Measurements from ENCODE around the gene PIK3C2B.

The PIK3C2B gene

DNA sequence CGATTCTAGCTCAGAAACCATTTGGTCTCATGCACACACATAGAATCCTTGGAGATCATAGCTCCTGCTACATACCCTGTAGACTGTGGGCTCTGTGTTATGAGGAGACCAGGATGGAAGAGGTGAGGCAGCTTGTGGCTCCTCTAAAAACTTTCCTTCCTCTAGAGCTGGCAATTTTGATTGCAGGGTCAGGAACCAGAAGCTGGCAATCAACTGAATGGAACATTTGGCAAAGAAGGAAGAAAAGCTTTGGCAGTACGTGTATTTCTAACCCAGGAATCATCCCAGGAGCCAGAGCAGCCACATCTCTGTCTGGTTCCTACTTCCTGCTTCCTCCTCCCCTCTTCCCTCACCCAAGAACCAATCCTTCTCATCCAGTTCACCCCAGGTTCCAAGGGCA is 15.7 kb downstream of the PIK3C2B start:
- no peak for DNase-seq

DNA sequence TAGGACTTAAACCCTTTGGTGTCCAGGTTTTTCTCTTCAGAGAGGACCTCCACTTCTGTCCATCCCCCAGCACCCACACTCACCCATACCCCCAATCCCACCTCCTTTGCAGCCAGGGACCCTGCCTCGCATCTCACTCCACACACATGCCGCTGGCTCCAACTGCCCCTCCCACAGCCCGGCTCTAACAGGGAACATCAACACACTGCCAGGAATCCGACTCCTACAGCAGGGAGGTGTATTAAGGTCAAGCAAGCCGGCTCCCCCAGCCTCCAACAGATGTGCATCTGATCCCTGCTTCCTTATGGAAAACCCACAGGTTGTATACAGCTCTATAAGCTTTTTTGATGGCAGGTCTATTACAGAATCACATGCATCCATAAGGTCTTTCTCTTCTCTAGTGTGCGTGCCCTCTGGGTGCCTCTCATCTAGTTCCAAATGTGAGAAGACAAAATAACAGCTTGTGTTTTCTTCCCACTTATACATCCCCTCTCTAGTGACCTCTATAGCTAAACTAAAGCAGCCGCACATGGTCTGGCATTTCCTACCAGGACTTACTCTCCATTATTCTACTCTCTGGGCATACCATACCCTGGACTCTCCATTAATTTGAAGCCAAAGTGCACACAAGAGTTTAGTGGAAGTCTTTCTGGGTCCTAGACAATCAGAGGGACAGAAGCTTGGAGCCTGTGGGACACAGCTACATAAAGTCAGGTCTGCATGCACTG is 16.3 kb downstream of the PIK3C2B start:
- DNase-seq, result no peak

DNA sequence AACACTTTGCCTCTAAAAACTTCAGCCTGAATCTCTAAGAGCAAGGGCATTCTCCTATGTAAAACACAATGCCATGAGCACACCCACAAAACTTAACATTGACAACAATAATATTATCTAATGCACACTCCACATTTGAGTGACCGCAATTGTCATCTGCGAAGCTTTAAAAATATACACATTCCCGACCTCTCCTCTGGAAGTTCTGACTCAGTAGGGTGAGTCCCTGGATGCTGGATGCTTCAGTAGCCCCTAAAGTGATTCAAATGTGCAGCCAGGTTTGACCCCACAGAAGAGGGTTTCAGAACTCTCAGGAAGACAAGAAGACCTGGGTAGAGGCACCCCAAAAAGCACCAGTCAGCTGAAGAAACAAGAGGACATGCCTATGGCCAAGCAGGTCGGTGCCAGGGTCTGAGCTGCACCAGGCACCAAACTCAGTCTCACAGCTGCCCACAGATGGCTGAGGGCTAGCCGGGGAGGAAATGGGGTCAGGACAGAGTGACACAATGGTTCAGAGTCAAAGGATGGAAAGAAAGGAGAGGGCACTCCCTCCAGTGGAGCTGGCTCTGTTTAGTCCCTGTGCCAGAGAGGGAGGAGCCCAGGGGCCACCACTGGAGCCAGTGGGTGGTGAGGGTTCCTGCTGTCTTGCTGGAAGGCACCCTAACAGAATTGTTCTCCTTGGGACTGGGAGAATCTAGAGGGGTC is 17.4 kb downstream of the PIK3C2B start:
- DNase-seq, result no peak

DNA sequence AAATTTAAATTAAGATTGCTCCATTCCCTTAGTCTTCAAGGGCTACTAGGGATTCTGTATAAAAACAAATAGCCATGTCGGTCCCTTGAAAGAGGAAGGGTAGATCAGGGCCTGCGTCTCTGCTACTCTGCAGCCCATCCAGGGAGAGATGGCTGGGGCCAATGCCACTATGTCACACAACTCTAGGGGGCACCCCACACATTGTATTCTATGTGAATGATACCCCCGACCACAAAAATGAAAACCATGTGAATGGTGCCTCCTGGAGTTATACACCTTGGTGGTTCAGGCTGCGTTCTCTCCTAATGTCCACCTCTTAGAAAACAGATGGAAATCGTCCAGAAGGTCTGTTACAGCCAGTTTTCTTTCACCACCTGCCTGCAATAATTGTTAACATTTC is 18.0 kb downstream of the PIK3C2B start:
- DNase-seq, result no peak

DNA sequence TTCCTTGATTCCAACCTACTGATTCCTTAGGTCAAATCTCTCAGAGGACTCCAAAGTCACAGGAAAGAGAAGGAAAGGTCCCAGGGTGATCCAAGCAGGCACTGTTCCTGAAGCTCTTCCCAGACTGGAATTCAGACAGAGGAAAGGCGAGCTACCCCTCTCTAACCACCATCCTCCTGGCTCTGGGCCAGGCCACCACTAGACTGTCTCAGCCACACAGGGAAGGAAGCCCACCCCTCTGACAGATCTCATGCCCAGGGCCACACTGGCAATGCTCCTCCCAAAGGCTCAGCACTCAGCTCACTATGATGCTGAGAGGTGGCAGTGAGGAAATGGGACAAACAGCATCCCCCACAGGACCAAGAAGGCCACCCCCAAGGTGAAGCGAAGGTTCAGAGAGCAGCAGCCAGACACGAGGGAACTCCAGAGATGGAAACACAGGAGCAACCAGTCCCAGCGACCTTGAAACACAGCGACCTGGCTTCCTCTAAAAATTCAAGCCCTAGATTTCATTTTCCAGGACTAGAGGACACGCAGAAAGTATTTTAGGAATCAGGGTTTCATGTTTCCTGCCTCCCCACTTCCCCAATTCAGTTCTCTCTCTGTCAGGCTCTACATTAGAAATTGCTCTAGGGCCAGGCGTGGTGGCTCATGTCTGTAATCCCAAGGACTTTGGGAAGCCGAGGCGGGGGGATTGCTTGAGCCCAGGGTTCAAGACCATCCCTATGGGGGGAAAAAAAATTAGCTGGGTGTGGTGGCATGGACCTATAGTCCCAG is 18.8 kb downstream of the PIK3C2B start:
- DNase-seq, result no peak

DNA sequence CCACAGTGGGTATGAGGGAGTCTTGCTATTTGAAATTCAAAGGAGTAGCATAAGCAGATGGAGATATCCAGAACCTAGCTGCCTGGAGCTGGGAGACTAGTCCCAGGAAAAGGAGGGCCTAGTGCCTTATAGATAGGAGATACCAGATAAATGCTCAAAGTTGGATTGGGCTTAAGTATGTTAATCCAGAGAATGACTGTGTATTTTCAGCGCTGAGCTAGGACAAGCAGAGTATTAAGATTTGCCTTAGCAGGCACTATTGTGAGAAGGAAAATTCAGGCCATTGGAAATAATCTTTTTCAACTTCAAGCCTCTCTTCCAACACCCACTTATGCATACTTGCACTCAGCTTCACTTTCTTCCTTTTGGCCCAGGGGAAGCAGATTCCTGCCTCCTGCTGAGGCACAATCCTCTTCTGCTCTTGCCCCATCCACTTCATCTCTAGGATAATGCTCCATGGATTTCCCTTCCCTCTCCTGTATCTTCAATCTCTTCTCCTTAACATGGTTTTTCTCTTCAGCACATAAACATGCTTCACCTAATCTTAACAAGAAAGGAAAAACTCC is 21.1 kb downstream of the PIK3C2B start:
- no peak for DNase-seq

DNA sequence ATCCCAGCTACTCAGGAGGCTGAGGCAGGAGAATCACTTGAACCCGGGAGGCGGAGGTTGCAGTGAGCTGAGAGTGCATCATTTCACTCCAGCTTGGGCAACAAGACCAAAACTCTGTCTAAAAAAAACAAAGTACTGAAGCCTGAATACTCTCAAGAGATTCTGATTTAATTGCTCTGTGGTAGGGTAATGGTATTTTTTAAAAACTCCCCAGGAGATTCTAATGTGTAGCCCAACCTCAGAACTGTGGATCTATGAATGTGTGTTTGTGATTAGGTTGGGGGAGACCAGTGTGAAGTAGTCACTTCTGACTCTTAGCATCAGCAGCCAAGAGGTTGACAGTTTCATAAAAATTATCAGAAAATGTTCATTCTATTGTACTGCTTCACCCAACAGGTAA is 21.9 kb downstream of the PIK3C2B start:
- DNase-seq, result no peak

DNA sequence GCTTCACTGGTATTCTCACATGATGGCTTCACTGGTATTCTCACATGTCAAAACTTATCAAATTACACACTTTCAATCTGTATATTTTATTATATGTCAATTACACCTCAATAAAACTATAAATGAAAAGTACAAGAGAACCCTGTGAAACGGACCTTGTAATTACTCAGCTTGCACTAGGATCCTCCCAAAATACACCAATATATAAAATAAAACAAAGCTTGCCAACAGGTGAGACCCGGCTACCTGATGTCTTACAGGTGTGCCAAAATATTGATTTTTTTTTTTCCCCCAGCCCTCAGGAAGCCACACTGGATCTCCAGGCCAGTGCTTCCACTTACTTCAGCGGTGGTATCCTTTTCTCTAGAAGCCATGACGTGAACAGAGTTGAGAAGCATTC is 22.9 kb downstream of the PIK3C2B start:
- no peak for DNase-seq

DNA sequence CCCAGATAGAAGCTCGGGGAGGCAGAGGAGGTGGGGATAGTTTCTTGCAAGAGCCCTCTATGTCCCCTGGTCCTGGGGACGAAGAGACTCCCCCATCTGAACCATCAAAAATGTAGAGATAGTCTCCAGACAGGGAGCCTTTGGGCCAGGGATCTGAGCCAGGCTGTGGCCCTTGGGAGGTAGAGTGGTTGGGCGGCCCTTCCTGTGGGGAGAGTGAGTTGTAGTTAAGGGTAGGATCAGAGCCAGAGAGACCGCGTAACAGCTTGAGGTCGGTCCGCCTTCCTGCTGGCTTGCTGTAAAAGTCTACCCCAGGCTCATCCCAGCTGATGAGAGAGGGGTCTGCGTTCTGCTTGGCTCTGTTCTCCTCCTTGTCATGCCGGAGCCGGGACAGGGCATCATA is 25.3 kb downstream of the PIK3C2B start:
- no peak for DNase-seq

DNA sequence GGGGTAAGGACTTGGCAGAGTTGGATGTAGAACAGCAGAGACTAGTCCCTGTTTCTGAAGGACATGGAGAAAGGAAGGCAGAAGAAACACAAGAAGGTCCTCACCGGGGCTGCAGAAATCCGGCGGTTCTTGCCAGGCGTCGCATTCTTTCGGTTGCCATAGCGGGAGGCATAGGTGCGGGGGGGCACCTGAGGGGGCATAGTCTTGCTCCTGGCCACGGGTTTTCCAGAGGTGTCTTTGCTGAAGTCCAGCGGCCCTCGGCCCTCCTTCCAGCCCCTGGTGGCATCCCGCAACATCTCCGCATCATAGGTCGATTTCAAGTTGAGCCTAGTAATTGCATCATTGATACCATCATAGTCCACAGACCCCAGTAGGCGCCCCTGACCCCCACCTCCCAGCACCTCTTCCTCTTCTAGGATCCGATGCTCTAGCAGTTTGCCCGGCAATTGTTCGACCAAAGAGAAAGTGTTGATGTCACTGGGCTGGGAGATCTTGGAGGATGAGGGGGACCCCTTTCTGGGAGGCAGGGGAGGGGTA is 25.8 kb downstream of the PIK3C2B start:
- no peak for DNase-seq

DNA sequence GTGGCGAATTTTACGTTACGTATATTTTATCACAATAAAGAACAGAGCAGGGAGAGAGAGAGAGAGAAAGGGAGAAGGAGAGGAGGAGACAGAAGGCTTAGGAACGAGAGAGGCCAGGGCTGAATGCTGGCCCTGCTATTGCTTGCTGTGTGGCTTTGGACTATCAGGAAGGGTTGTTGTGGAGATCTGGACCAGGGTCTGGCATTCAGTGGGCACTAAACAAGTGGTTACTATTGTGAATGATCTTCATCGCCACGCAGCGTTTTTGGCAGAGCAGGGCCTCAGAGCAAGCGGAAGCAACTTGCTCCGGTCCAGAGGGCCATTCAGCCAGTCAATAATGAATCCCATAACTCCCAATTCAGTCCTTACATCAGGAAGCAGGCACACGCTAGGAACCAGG is 26.4 kb downstream of the PIK3C2B start:
- no peak for DNase-seq

DNA sequence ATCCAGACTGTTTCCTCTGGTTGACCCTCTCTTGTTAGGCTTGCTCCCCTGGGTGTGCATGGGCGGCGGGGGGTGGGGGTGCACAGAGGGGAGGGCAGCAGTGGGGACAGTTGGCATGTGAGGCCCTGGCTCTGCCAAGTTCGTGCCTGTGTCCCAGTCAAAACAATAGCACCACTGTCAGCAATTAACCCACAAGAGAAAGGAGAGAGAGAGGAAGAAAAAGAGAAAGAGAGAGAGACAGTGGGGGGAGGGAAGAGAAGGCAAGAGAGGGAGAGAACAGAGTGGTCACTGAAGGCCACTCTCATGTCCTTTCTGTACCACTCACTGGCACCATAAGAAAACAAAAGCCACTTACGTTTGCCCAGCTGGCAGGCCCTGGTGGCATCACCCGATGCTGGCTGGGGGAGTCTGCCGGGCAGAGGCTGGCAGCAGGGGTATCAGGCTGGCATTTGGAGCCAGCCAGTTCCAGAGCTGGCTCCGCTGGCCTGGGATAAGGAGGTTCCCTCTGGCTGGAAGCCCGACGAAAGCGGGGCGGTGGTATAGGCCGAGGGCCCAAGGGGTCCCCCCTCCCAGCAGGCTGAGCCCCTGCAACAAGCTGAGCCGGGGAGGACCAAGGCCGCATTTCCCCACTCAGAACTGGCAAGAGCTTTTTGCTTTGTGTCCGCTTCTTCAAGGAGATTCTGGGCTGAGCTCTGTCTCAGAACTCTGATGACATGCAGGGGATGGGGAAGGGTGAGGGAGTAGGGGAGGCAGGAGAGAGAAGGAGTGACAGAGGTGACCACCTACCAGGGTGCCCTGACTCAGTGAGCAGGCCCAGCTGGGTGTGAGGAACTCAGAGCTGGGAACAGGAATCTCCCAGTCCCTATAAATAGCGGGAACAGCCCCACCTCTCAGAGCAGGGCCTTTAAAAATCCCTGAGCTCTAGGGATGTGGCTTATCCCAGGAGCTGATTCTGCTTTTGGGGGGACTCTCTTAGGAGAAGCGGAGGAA is 27.9 kb downstream of the PIK3C2B start:
- no peak for DNase-seq

DNA sequence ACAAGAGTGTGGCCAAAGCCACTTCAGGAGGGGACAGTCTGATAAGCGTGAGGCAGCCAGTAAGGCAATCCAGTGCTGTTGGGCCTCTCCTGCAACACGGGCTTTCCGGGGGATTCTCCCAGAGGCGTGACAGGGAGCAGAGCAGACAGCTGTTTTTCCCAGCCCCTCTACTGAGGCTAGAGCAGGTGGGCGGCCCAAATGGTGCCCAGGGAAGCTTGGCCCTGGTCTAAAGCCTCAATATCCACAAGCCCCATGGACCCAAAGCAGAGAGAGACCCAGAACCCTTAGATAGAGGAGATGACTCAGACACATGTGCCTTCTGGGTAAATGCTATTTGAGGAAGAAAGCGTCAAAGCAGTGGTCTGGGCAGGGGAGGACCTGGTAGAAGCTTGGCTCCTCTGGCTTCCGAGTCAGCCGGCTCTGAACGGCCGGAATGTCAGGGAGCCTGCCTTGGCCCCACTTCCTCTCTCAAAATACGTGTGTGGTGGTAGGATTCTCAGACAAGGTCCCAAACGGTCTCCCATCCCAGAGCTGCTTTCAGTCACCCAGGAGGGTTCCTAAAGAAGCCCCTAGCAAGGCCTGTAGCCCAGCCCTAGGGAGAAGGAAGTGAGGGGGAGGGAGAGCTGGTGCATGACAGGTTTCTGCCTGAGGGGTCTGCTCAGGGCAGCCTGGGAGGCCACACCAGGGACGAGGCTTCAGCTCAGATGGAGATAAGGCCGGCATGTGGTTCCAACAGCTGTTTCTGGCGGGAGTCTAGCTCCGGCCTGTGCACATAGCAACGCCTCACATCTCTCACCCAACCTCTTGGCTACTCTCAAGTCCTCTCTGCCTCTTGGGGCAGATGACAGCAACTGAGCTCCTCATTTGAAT is 28.8 kb downstream of the PIK3C2B start:
- peak; percentile 62 for DNase-seq

DNA sequence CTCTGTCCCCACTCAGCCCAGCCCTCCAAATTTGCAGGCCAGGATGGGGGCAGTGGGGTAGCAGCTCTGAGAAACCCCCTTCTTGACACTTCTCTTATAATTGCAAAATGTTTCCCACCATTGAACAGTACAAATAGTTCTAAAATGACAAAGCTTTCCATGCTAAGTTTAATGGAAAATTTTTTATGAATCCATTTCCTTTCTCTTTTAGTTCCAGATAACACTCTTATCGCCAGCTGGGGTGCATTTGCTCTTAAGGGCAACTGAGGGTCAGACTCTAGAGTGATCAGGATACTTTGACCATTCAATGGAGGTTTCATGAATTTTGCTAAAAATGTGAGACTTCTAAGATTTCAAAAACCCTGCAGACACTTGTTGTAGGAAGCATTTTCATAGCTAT is 29.9 kb downstream of the PIK3C2B start:
- no peak for DNase-seq

DNA sequence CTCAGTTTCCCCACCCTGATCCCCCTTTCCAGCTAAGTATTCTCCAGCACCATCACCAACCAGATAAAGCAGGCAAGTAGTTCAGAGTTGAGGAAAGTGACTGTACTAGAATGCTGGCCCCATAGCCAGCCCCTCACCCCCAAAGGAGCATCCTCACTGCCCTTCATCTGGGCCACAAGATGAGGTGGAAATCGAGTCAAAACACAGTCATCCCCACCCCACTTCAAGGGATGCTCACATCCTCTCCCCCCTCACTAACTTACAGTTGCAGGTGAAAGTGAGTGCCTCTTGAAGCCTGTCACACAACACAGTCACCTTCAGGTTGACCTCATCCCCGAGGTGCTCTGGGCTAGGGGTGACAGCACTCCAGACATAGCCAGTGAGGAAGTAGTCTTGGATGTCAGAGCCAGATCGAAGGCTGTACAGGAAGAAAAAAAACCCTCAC is 30.4 kb downstream of the PIK3C2B start:
- DNase-seq, result no peak

DNA sequence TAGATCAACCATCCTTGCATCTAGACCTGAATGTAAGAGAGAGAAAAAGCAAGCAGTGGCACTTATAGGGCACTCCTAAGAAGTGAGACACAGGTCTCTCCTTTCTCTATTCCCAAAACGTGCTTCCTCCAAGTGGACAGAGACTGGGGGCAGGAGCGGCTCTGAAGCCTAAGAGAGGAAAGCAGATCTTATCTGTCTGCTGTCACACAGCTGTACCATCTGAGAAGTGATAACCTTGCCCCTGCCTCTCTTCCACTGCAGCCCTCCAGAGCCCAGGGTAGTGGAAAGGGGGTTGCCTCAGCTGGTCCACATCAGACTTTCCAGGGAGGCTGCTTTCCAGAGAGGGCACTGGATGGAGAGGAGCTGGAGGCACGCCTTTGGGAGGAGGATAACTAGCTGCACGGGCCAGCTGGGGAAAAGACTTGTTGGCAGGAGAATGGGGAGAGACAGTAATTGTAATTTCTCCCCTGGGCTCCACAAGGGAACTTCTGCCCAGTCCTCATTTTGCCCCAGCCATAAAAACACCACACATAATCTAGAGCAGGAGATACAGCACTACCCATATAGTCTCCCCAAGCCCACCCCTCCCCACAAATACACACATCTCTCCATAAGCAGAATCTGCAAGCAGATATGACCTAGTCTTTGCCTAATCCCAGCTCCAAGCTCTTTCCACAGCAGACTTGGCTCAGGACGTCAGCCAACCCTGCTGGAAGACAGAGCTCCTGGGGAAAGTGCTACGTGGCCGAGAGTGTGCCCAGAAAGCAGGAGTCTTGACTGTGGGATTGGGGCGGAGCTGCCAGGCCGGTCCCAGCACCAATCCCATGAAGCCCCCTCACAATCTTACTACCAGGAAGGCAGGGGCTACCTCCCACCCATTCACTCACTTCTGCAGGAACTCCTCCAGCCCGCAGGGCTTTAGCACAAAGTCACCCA is 31.2 kb downstream of the PIK3C2B start:
- peak; percentile 86 for DNase-seq

DNA sequence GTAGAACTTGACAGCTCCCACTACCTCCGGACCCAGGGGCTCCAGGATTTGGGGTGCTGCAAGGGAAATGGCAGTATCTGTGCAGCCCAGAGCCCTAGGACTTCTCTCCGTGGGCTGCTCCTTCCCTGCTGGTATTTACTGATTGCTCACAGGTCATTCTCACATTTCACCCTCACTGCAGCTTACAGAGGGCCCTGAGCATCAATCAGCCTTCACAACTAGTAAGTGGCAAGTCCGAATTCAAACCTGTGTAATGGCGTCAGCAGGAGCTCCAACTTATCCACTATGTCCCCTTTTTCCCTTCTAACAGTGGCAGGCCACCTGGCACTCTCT is 32.4 kb downstream of the PIK3C2B start:
- no peak for DNase-seq

DNA sequence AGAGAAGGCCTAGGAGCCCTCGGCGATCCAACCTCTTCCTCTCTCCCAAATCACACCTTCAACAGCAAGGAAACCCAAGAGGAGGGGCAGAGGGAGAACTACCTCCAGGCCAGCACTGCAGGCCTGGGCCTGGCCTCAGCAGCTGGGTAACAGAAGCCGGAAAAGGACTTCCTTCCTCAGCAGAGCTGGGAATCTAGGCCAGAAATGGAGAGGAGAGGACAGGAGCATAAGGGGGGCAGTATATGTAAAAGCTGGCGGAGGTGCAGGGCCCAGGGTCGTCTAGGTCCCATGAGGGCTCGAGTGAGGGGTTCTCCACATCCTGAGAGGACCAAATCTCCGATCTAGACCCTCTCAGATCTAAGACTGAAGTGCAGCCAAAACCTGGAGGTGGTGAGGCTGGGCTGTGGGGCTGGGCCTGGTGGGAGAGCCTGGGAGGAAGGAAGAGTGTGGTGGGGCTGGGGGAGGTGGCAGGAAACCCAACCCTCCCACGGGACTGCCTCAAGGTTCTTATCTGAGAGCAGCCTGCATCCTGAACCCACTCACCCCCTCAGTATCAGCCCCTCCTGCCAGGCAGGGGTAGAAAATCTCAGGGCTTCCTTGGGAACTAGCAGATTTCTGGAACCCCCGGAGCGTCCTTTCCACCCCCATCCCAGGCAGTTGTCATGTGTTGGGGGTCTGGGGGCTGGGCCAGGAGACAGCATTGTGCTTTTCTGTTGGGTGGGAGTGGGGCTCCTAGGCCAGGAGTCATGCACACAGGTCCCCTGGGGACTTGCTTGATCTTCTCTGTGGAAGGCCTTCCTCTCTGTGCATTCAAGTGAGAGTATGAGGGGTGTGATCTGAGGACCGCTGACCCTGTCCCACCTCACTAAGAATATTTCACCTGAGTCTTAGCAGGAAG is 33.0 kb downstream of the PIK3C2B start:
- peak; percentile 66 for DNase-seq

DNA sequence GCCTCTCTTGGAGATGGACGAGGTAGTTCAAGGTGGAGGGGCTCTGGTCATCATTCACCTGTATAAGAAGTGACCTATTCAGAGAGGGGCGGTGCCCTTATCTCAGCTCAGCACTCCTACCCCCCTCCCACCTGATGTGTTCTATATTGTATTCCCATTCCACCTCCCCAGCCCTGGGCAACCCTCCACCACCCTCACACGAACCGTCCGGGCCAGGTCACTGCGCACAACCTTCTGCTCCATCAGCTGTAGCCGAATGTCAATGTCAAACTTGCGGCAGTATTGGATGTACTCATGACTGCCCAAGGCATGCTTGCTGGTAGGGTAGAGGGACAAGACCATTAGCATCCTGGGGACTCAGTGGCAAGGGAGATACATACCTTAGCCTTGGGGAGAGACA is 34.3 kb downstream of the PIK3C2B start:
- no peak for DNase-seq
